K562 (cell line): ENCODE measurements around the gene CS. TPM values are rescaled to one million over a fixed set of nuclear protein-coding genes. Genes with fewer than 3 reads are reported as not detected.

Experiments
- ATAC-seq: fragments of 200-7000 bp; cut with Tn5 transposase; 3 replicates; pipeline ENCODE4 v1.9.1; 2020; ENCODE audit warnings: moderate library complexity
- BruUV-seq: library from RNA; stranded (reverse); fragments of 400-500 nt; replicated peaks from 2 replicates; lab custom pipeline; 2021; lab: Mats Ljungman, UMichigan
- CTCF ChIA-PET: fragments of 300-600 bp; formaldehyde crosslinking; extraction: SDS; loops from one replicate; lab custom pipeline; 2021; ENCODE audit warnings: low intra/inter-chr PET ratio; lab: Yijun Ruan, JAX
- POLR2A ChIA-PET: fragments of 300-600, 350-650 bp; sonication (Branson Sonifier 250); formaldehyde crosslinking; extraction: SDS; loops from one replicate; lab custom pipeline; 2021; ENCODE audit warnings: antibody characterized with exemption, inconsistent platforms; lab: Yijun Ruan, JAX
- DNase-seq, 4 experiments: peaks; one replicate each; pipeline versions ENCODE4 v3.0.0 to v3.0.0-alpha.2; 2011 to 2018; ENCODE audit warnings: low spot score in 3 of 4, mixed read lengths in 3 of 4; ENCODE audit errors: extremely low read depth in 1 of 4
- FAIRE-seq: peaks from 2 replicates; lab custom pipeline; 2011; peaks lifted over from hg19 to GRCh38; lab: Jason Lieb, UNC
- H2AFZ ChIP-seq: 2 replicates; pipeline ENCODE4 v1.6.0; 2011; ENCODE audit warnings: low read depth, low read length, control low read depth, inconsistent platforms
- H3K27ac ChIP-seq: fragments of 200-600 bp; 3 replicates; pipeline ENCODE4 v1.8.0; 2011; ENCODE audit warnings: low read depth, mild to moderate bottlenecking, control low read depth, inconsistent platforms, low read length, moderate library complexity, mixed read lengths; ENCODE audit errors: extremely low read depth
- H3K27me3 ChIP-seq, 2 experiments: fragments of 300-600 bp in 1 of 2; 2 replicates in 1 of 2; 3 replicates in 1 of 2; pipeline versions ENCODE4 v1.6.0 to v1.8.0; 2011; ENCODE audit warnings: inconsistent platforms in 2 of 2, low read length in 2 of 2, mild to moderate bottlenecking in 1 of 2, mixed read lengths in 1 of 2, moderate library complexity in 1 of 2; ENCODE audit not compliant: control insufficient read depth in 2 of 2, insufficient read depth in 2 of 2
- H3K36me3 ChIP-seq: fragments of 300-600 bp; 3 replicates; pipeline ENCODE4 v1.8.0; 2011; ENCODE audit warnings: mild to moderate bottlenecking, low read length, inconsistent platforms; ENCODE audit not compliant: control insufficient read depth, insufficient read depth
- H3K4me1 ChIP-seq, 2 experiments: fragments of 200-600 bp in 1 of 2; replicated peaks in 1 of 2; 2 replicates in 1 of 2; 3 replicates in 1 of 2; pipeline versions ENCODE4 v1.5.1 to v1.8.0; 2011; ENCODE audit warnings: inconsistent platforms in 2 of 2, low read length in 2 of 2, mild to moderate bottlenecking in 1 of 2, mixed read lengths in 1 of 2, moderate library complexity in 1 of 2; ENCODE audit not compliant: control insufficient read depth in 2 of 2, insufficient read depth in 2 of 2
- H3K4me2 ChIP-seq: 2 replicates; pipeline ENCODE4 v1.6.1; 2011; ENCODE audit warnings: low read length, control low read depth, inconsistent platforms, mixed read lengths; ENCODE audit not compliant: insufficient read depth
- H3K4me3 ChIP-seq: fragments of 200-600 bp; sonication (generic), shearing (Covaris generic); 2 replicates; pipeline ENCODE4 v1.5.1; 2016; ENCODE audit warnings: control low read depth, inconsistent platforms
- H3K79me2 ChIP-seq: fragments of 200-600 bp; 3 replicates; pipeline ENCODE4 v1.8.0; 2011; ENCODE audit warnings: low read length, inconsistent platforms; ENCODE audit not compliant: control insufficient read depth, insufficient read depth
- H3K9ac ChIP-seq, 2 experiments: 2 replicates each; pipeline versions ENCODE4 v1.6.0 to v1.6.1; 2011; ENCODE audit warnings: low read depth in 2 of 2, low read length in 2 of 2, control low read depth in 1 of 2, inconsistent platforms in 1 of 2, mild to moderate bottlenecking in 1 of 2, mixed read lengths in 1 of 2; ENCODE audit not compliant: insufficient read depth in 1 of 2
- H3K9me1 ChIP-seq: one replicate; pipeline ENCODE4 v1.6.0; 2011; ENCODE audit warnings: inconsistent platforms, mild to moderate bottlenecking, low read length, moderate library complexity; ENCODE audit not compliant: control insufficient read depth, insufficient read depth
- H3K9me3 ChIP-seq: replicated peaks from 2 replicates; pipeline ENCODE4 v1.5.1; 2011; ENCODE audit warnings: low read depth, low read length, inconsistent platforms; ENCODE audit not compliant: control insufficient read depth, insufficient read depth
- H4K20me1 ChIP-seq: replicated peaks from 2 replicates; pipeline ENCODE4 v1.6.1; 2011; ENCODE audit warnings: low read length, inconsistent platforms, mixed read lengths; ENCODE audit not compliant: control insufficient read depth, insufficient read depth
- BHLHE40 ChIP-seq: IDR thresholded peaks from 2 replicates; pipeline ENCODE4 v1.6.1; 2011; ENCODE audit warnings: low read length, improper control_type of control experiment
- BMI1 ChIP-seq: fragments of 150-350 bp; IDR thresholded peaks from 2 replicates; pipeline ENCODE4 v1.6.1; 2014; ENCODE audit warnings: low read length
- DPF2 ChIP-seq: fragments of 450-650 bp; IDR thresholded peaks from 2 replicates; pipeline ENCODE4 v1.6.1; 2016
- ETV6 ChIP-seq, 3 experiments: fragments of 150-350 bp in 1 of 3; sonication (generic) in 1 of 3; formaldehyde crosslinking in 1 of 3; IDR thresholded peaks; 2 replicates each; pipeline versions ENCODE4 v1.6.1 to v1.8.0; 2014 to 2022; ENCODE audit warnings: borderline replicate concordance in 2 of 3, low read depth in 2 of 3, antibody characterized with exemption in 1 of 3, low read length in 1 of 3, mild to moderate bottlenecking in 1 of 3, missing genetic modification reagents in 1 of 3
- NCOA1 ChIP-seq: fragments of 450-650 bp; IDR thresholded peaks from 2 replicates; pipeline ENCODE4 v1.6.1; 2016; ENCODE audit warnings: low read depth
- NCOA4 ChIP-seq: fragments of 450-650 bp; IDR thresholded peaks from 2 replicates; pipeline ENCODE4 v1.6.1; 2018; ENCODE audit warnings: mild to moderate bottlenecking; ENCODE audit not compliant: partially characterized antibody
- POLR2G ChIP-seq: fragments of 200-400 bp; formaldehyde crosslinking; IDR thresholded peaks from 2 replicates; pipeline ENCODE4 v1.6.1; 2017; ENCODE audit warnings: low read depth, mild to moderate bottlenecking, antibody characterized with exemption, low read length, moderate library complexity
- RFX5 ChIP-seq: IDR thresholded peaks from 2 replicates; pipeline ENCODE4 v1.6.1; 2011; ENCODE audit warnings: low read depth, mild to moderate bottlenecking, improper control_type of control experiment, low read length
- TAF7 ChIP-seq: fragments of 450-650 bp; IDR thresholded peaks from 2 replicates; pipeline ENCODE4 v1.6.1; 2016; ENCODE audit warnings: missing genetic modification characterization, missing compliant biosample characterization
- ZC3H8 ChIP-seq: fragments of 450-650 bp; IDR thresholded peaks from 2 replicates; pipeline ENCODE4 v1.6.1; 2017
- ZNF79 ChIP-seq: fragments of 250-450 bp; sonication (Bioruptor Pico); IDR thresholded peaks from 2 replicates; pipeline ENCODE4 v1.4.0; 2020; ENCODE audit warnings: low read depth, mild to moderate bottlenecking, moderate library complexity
- WGBS: fragments of 100-300 bp; shearing (Covaris generic); methylation state at CpG from one replicate; pipeline ENCODE4 v1.1.6; 2016; ENCODE audit warnings: low coverage, mixed read lengths; ENCODE audit not compliant: insufficient coverage; ENCODE audit errors: missing lambda C conversion rate; 5-methylcytosine and 5-hydroxymethylcytosine counted together
- in situ Hi-C: fragments of 300-500 bp; cut with MboI; formaldehyde crosslinking; loops from 4 replicates; pipeline ENCODE4 v1.15.0; 2018; ENCODE audit warnings: inconsistent platforms, mixed read lengths
- intact Hi-C: fragments of 100-400 bp; cut with micrococcal nuclease; formaldehyde crosslinking; loops from 2 replicates; pipeline ENCODE4 v1.14.2; 2022
- polyA plus RNA-seq, 8 experiments: library from polyadenylated mRNA; depleted of rRNA in 4 of 8; stranded (reverse) in 5 of 8; unstranded in 3 of 8; fragments of >200 nt; fragmentation: Nextera tagmentation in 2 of 8; fragmentation: Illumina TruSeq in 1 of 8; extraction: Ambion mirVana in 2 of 8; extraction: Trizol in 1 of 8; gene quantifications; 2 replicates each; pipeline versions ENCODE4 v1.2.1 to v1.2.3, GENCODE V29; 2011 to 2014; ENCODE audit warnings: inconsistent platforms in 1 of 8, missing spikeins in 1 of 8
- total RNA-seq, 7 experiments: library from RNA; depleted of rRNA in 6 of 7; stranded (reverse); fragments of >200 nt in 6 of 7; fragmentation: Illumina TruSeq in 2 of 7; extraction: Trizol in 2 of 7; gene quantifications; 2 replicates each; pipeline versions ENCODE4 v1.2.1 to v1.2.3, GENCODE V29; 2011 to 2021; ENCODE audit warnings: low replicate concordance in 1 of 7
- TF ChIP-seq, protein P1 (sequence below): fragments of 450-650 bp; IDR thresholded peaks from 2 replicates; pipeline ENCODE4 v1.6.1; 2014; ENCODE audit warnings: low read depth, mild to moderate bottlenecking, moderate library complexity, borderline replicate concordance
- TF ChIP-seq, protein P2 (sequence below): fragments of 450-650 bp; IDR thresholded peaks from 2 replicates; pipeline ENCODE4 v1.7.1; 2018; ENCODE audit warnings: mild to moderate bottlenecking, low read depth; ENCODE audit not compliant: partially characterized antibody
- TF ChIP-seq, protein P3 (sequence below): sonication (generic); formaldehyde crosslinking; IDR thresholded peaks from 2 replicates; pipeline ENCODE4 v1.4.0; 2020; ENCODE audit warnings: mild to moderate bottlenecking, missing genetic modification reagents

Gene CS
- total and polyA plus RNA-seq, 9 of the 15 experiments (the other 6 are each of a cell fraction or from before 2014, with no cell fraction given) = 99.9 to 390 (median 149) TPM

DNA sequence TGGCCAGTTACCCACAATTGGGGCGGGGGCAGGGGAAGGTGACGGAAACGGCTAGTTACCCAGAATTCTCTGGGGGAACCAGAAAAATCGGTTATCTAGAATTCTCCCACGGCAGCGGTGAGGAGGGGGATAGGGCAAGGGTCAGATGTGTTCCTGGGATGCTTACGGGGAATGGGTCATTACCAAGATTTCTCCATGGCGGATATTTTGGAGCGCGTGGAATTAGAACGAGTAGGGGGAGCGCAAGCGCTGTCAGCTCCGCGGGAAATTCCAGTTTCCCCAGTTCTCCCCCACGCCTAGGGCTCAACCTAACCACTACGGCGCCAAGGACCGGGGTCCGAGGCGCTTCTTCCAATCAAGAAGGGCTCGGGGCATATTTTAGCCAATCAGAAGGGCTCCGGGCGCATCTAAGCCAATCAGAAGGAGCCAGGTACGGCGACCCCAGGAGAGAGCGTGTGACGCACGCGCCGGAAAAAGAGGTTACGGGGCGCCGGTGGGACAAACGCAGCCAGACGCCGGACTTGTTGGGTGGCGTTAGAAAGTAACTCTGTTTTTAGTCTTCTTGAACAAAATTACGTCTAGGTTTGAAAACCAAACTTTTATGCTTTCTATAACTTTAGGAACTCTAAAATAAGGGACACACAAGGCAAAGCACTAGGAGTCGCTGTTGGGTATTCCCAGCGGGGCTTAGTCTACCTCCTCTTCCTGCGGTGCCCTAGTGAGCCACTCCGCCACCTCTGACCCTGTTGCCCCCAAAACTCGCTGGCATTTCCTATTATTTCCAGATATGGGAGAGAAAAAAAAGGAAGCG is 33.8 kb upstream of the CS start, which contains the start of gene PAN2:
Gene PAN2 (minus strand): TSS at position 322 of the 811 bp plus-strand sequence. CDS start 906 bp downstream, outside the sequence.
- H3K9me1 ChIP-seq = peaks cover 3% of the 10 kb centered on the region
- peak within 1 kb of the TSS; percentile 95 for H2AFZ ChIP-seq
- peak within 1 kb of the TSS; percentile 98 for H3K27ac ChIP-seq
- peak within 1 kb of the TSS; percentile 98 for H3K4me2 ChIP-seq
- peak; percentile 99 to 100 (median 100) for DNase-seq
- peak within 1 kb of the TSS; percentile 88 to 95 for H3K9ac ChIP-seq
- no peaks in the 10 kb centered on the region for H4K20me1 ChIP-seq
- 0 out of 3 replicates have a peak, but pooled peaks cover 3% of the 10 kb centered on the region for H3K36me3 ChIP-seq
- no peaks in the 10 kb centered on the region for H3K9me3 ChIP-seq
- under 1% methylated on average over 45 of the region's 45 CpGs for whole genome bisulfite sequencing
- BruUV-seq = no TSS peak
- H3K4me3 ChIP-seq = peak within 1 kb of the TSS; percentile 64
- CTCF ChIA-PET = interaction anchor here (1.2 kb wide), 1 partner anchor 130 kb away, joined by 5 read pairs; no protein-coding TSS in a partner anchor
- POLR2A ChIA-PET = interaction anchor here (0.6 to 19.0 kb wide), 8 partner anchors 17 to 783 kb away, joined by 3 to 274 read pairs (median 4); partner anchors contain the start of genes APOF, CNPY2 and STAT2
- peaks cover 24% of the 10 kb centered on the region for H3K79me2 ChIP-seq
- peaks cover 25 to 55% of the 10 kb centered on the region in 2 experiments for H3K4me1 ChIP-seq
- peak; percentile 94 for ATAC-seq
- FAIRE-seq = peak; percentile 97
- intact Hi-C loops (loop anchor here (1.0 to 2.0 kb wide), 2 partner anchors 17 to 26 kb away; partner anchors contain the start of gene STAT2), in situ Hi-C loops (no loop called here)
- no peaks in the 10 kb centered on the region for H3K27me3 ChIP-seq
- TF ChIP-seq, protein P1, sequence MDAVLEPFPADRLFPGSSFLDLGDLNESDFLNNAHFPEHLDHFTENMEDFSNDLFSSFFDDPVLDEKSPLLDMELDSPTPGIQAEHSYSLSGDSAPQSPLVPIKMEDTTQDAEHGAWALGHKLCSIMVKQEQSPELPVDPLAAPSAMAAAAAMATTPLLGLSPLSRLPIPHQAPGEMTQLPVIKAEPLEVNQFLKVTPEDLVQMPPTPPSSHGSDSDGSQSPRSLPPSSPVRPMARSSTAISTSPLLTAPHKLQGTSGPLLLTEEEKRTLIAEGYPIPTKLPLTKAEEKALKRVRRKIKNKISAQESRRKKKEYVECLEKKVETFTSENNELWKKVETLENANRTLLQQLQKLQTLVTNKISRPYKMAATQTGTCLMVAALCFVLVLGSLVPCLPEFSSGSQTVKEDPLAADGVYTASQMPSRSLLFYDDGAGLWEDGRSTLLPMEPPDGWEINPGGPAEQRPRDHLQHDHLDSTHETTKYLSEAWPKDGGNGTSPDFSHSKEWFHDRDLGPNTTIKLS = peak; percentile 68; the same call in 1 of the 2 replicates
- TF ChIP-seq ZC3H8 = no peak
- TF ChIP-seq, protein P2, sequence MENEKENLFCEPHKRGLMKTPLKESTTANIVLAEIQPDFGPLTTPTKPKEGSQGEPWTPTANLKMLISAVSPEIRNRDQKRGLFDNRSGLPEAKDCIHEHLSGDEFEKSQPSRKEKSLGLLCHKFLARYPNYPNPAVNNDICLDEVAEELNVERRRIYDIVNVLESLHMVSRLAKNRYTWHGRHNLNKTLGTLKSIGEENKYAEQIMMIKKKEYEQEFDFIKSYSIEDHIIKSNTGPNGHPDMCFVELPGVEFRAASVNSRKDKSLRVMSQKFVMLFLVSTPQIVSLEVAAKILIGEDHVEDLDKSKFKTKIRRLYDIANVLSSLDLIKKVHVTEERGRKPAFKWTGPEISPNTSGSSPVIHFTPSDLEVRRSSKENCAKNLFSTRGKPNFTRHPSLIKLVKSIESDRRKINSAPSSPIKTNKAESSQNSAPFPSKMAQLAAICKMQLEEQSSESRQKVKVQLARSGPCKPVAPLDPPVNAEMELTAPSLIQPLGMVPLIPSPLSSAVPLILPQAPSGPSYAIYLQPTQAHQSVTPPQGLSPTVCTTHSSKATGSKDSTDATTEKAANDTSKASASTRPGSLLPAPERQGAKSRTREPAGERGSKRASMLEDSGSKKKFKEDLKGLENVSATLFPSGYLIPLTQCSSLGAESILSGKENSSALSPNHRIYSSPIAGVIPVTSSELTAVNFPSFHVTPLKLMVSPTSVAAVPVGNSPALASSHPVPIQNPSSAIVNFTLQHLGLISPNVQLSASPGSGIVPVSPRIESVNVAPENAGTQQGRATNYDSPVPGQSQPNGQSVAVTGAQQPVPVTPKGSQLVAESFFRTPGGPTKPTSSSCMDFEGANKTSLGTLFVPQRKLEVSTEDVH = peak; percentile 88
- peak; percentile 10; the same call in 1 of the 2 replicates for TF ChIP-seq RFX5
- TF ChIP-seq, protein P3, sequence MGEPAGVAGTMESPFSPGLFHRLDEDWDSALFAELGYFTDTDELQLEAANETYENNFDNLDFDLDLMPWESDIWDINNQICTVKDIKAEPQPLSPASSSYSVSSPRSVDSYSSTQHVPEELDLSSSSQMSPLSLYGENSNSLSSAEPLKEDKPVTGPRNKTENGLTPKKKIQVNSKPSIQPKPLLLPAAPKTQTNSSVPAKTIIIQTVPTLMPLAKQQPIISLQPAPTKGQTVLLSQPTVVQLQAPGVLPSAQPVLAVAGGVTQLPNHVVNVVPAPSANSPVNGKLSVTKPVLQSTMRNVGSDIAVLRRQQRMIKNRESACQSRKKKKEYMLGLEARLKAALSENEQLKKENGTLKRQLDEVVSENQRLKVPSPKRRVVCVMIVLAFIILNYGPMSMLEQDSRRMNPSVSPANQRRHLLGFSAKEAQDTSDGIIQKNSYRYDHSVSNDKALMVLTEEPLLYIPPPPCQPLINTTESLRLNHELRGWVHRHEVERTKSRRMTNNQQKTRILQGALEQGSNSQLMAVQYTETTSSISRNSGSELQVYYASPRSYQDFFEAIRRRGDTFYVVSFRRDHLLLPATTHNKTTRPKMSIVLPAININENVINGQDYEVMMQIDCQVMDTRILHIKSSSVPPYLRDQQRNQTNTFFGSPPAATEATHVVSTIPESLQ = peak; percentile 48; the same call in 1 of the 2 replicates
- TF ChIP-seq ETV6 (IDR thresholded peaks at IDR 0.05; ENCODE audit: borderline replicate concordance in 1 of 2, low read depth in 2 of 2, low read length in 1 of 2) = no peak
- TF ChIP-seq ETV6 (CRISPR knock-in tag; IDR thresholded peaks at IDR 0.05; ENCODE audit: borderline replicate concordance) = no peak
- TF ChIP-seq DPF2 = peak; percentile 64
- TF ChIP-seq POLR2G = peak; percentile 94
- TF ChIP-seq BHLHE40 = peak; percentile 34; the same call in 1 of the 2 replicates
- TF ChIP-seq NCOA4 = no peak
- 0 out of 2 replicates have a peak, but pooled peaks have one; percentile 48 for TF ChIP-seq NCOA1
- no peak for TF ChIP-seq ZNF79 (CRISPR knock-in tag)
- peak; percentile 46 for TF ChIP-seq TAF7 (tag)
- no peak for TF ChIP-seq BMI1
